ENCODE results near the gene COASY. TPM values are rescaled to one million over a fixed set of nuclear protein-coding genes. Genes with fewer than 3 reads are reported as not detected.
A peak's percentile ranks its signal among the peaks of the same experiment; 100 is the strongest.

Gene COASY
- total and polyA plus RNA-seq, 2 experiments from 2014 or later, result 43.5 to 74.7 TPM

DNA sequence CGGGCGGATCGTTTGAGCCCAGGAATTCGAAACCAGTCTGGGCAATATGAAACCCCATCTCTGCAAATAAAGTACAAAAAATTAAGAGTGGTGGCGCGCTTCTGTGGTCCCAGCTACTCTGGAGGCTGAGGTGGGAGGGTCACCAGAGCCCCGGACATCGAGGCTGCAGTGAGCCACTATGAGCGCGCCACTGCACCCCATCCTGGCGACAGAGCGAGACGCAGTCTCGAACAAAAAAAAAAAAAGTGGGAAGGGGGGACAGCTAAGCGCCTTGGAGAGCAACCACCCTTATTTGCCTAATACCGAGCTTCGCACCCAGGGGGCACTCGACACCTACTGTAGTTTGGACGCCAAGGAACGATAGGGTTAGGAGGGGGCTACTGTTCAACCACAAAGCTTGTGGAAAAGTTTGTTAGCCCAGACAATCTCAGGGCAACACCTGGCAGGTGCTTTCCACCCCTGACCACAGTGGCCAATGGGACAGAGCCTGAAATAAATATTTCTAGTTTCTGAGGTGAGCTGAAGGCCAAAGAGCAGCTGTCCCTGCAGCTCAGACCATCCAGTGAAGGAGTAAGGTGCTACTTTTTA is 16.4 kb downstream of the COASY start:
- H3K4me1 ChIP-seq (ENCODE audit: low read depth), result no peaks in the 10 kb centered on the region
- peak; percentile 76 to 82 for DNase-seq (ENCODE audit: low read depth in 1 of 2, low spot score in 1 of 2)
- peak overlapping the region; percentile 72 for H3K27ac ChIP-seq
- TF ChIP-seq, protein P1, sequence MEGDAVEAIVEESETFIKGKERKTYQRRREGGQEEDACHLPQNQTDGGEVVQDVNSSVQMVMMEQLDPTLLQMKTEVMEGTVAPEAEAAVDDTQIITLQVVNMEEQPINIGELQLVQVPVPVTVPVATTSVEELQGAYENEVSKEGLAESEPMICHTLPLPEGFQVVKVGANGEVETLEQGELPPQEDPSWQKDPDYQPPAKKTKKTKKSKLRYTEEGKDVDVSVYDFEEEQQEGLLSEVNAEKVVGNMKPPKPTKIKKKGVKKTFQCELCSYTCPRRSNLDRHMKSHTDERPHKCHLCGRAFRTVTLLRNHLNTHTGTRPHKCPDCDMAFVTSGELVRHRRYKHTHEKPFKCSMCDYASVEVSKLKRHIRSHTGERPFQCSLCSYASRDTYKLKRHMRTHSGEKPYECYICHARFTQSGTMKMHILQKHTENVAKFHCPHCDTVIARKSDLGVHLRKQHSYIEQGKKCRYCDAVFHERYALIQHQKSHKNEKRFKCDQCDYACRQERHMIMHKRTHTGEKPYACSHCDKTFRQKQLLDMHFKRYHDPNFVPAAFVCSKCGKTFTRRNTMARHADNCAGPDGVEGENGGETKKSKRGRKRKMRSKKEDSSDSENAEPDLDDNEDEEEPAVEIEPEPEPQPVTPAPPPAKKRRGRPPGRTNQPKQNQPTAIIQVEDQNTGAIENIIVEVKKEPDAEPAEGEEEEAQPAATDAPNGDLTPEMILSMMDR (IDR thresholded peaks at IDR 0.05; ENCODE audit: low read depth, low read length), result peak; percentile 79
- no peaks in the 10 kb centered on the region for H3K9me3 ChIP-seq (ENCODE audit: low read depth)
- H3K4me3 ChIP-seq, result peak overlapping the region; percentile 64
- peaks cover 28% of the 10 kb centered on the region for H3K36me3 ChIP-seq
- no peaks in the 10 kb centered on the region for H3K27me3 ChIP-seq

DNA sequence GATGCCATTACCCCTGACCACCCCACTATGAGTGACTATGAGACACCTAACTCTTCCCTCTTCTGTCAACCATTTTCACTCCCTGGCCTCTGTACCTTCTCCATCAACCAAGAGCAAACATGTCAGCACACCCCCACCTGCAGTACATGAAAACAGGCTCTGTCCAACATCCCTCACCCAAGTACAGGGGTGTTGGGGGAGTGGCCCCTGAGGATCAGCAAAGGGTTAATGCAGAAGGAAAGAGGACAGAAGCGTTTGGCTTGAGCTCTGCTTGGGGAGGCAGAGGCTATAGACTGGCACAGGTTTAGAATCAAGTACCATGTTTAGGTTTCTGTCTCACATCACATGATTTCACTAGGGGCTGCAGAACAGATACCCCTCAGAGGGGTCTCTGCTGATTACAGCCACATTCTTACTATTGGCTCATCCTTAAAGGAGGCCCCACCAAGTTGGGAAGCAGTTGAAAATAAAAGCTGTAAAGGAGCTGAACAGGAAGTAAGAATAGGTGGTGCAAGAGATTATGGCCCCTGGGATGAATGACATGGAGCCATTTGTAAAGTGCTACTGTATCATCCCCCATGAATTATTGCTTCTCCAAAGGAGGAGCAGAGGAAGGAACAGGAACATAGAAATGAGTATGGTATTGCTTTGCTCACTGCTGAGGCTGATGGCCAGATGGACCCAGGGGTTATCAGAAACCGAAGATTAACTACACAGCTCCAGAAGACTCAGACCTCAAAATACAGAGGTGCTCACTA is 18.0 kb downstream of the COASY start:
- Histone ChIP-seq H3K4me3 (no peak overlapping the region), H3K9me3 (ENCODE audit: low read depth) (no peaks in the 10 kb centered on the region), H3K27ac (no peak overlapping the region), H3K27me3 (no peaks in the 10 kb centered on the region), H3K36me3 (peaks cover 30% of the 10 kb centered on the region), H3K4me1 (ENCODE audit: low read depth) (no peaks in the 10 kb centered on the region)
- TF ChIP-seq, protein P1 (IDR thresholded peaks at IDR 0.05; ENCODE audit: low read depth, low read length), result no peak
- DNase-seq (ENCODE audit: low read depth in 1 of 2, low spot score in 1 of 2), result no peak

DNA sequence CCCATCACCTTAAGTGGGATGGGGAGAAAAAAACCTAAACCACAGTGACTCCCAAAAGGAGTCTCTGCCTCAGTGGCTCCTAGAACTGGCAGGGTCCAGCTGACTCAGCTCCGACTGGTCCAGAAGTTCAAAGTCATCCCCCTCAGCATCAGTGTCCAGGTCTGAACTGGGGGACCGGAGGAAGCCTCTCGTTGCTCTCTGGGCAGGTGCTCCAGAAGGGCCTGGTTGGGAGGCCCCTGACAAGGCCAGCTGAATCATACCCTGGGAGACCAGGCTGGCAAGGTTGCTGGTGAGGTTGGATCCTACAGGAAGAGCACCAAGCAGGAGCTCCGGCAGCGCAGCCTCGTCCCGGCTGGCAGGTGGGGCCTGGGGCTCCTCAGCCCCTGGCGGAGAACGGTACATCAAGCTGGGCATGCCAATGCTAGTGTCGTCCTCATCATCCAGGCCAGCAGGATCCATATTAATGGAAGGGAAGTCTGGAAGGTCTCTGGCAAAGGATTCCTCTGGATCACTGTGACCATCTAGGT is 19.9 kb downstream of the COASY start:
- Histone ChIP-seq H3K4me1 (ENCODE audit: low read depth) (no peaks in the 10 kb centered on the region), H3K36me3 (peaks cover 46% of the 10 kb centered on the region), H3K9me3 (ENCODE audit: low read depth) (no peaks in the 10 kb centered on the region), H3K27ac (no peak overlapping the region), H3K4me3 (no peak overlapping the region), H3K27me3 (no peaks in the 10 kb centered on the region)
- TF ChIP-seq, protein P1 (IDR thresholded peaks at IDR 0.05; ENCODE audit: low read depth, low read length), result no peak
- DNase-seq (ENCODE audit: low read depth in 1 of 2, low spot score in 1 of 2), result no peak

DNA sequence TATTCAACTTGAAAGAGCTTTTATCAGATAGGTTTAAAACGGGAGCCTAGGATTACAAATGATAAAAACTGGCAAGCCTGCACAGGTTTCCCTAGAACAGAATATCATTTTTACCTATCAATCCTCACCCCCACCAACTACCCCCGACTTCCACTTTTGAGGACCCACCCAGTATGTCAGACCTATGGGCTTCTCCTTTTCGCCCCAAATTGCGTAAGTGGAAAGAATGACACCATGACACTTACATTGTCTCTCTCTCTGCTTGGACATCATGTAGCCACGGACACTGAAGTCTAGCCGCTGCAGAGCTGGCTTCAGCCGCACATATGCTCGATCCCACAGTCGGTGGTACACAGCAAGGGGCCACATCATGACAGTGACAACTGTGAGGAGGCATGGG is 22.9 kb downstream of the COASY start:
- Histone ChIP-seq H3K9me3 (ENCODE audit: low read depth) (no peaks in the 10 kb centered on the region), H3K36me3 (peaks cover 71% of the 10 kb centered on the region), H3K27ac (no peak overlapping the region), H3K4me1 (ENCODE audit: low read depth) (no peaks in the 10 kb centered on the region), H3K27me3 (no peaks in the 10 kb centered on the region), H3K4me3 (no peak overlapping the region)
- no peak for DNase-seq (ENCODE audit: low read depth in 1 of 2, low spot score in 1 of 2)
- TF ChIP-seq, protein P1 (IDR thresholded peaks at IDR 0.05; ENCODE audit: low read depth, low read length), result no peak

DNA sequence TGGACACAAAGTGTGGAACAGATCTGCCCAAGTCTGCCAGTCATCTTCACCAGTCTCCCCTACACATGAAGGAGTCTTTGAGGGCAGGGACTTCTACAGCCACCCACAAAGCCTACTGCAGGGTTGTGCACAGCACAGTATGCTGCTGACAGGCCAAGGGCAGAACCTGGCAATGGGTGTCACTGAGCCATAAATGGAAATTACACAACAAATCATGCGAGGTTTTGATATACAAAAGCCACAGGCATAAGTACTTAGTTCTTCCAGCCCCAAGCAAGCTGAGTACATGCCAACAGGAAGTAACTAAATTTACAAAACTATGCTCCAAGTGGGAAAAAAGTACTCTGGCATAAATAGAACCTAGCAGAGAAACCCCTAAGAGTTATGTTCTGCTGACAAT is 23.4 kb downstream of the COASY start:
- H3K27me3 ChIP-seq, result no peaks in the 10 kb centered on the region
- TF ChIP-seq, protein P1 (IDR thresholded peaks at IDR 0.05; ENCODE audit: low read depth, low read length), result no peak
- H3K9me3 ChIP-seq (ENCODE audit: low read depth), result no peaks in the 10 kb centered on the region
- no peak overlapping the region for H3K4me3 ChIP-seq
- H3K27ac ChIP-seq, result no peak overlapping the region
- peak in 1 of 2 donors; percentile 52 for DNase-seq (ENCODE audit: low read depth in 1 of 2, low spot score in 1 of 2)
- no peaks in the 10 kb centered on the region for H3K4me1 ChIP-seq (ENCODE audit: low read depth)
- H3K36me3 ChIP-seq, result peaks cover 72% of the 10 kb centered on the region

Data from cardiac muscle cell (in vitro differentiated cells and primary cell).